GM12878 (cell line): ENCODE results near the gene KLHL2. TPM values are rescaled to one million over a fixed set of nuclear protein-coding genes. Genes with fewer than 3 reads are reported as not detected.

ENCODE experiments used
- ATAC-seq: fragments of 200-7000 bp; cut with Tn5 transposase; 3 replicates; pipeline ENCODE4 v1.9.1; 2020; ENCODE audit warnings: mild to moderate bottlenecking, moderate library complexity
- BruUV-seq: library from RNA; stranded (reverse); fragments of 400-500 nt; replicated peaks from 2 replicates; lab custom pipeline; 2021; lab: Mats Ljungman, UMichigan
- CTCF ChIA-PET: fragments of 300-600 bp; sonication (Branson Sonifier 250); formaldehyde crosslinking; extraction: SDS; loops from one replicate; lab custom pipeline; 2021; ENCODE audit warnings: inconsistent platforms; lab: Yijun Ruan, JAX
- POLR2A ChIA-PET: fragments of 350-600 bp; formaldehyde crosslinking; extraction: SDS; loops from one replicate; lab custom pipeline; 2021; ENCODE audit warnings: inconsistent platforms; lab: Charles Lee
- RAD21 ChIA-PET: fragments of 300-600 bp; sonication (Branson Sonifier 250); formaldehyde crosslinking; loops from one replicate; lab custom pipeline; 2023; ENCODE audit warnings: antibody characterized with exemption; ENCODE audit not compliant: unreplicated experiment; lab: Charles Lee
- SMC1A ChIA-PET: fragments of 300-600 bp; sonication (Branson Sonifier 250); formaldehyde crosslinking; loops from one replicate; lab custom pipeline; 2023; ENCODE audit not compliant: unreplicated experiment, uncharacterized antibody; lab: Charles Lee
- DNase-seq: peaks from one replicate; pipeline ENCODE4 v3.0.0-alpha.2; 2011; ENCODE audit warnings: low read depth, low spot score
- FAIRE-seq: peaks from 3 replicates; lab custom pipeline; 2011; peaks lifted over from hg19 to GRCh38; lab: Jason Lieb, UNC
- H2AFZ ChIP-seq: 2 replicates; pipeline ENCODE4 v1.6.0; 2011; ENCODE audit warnings: low read depth, low read length, control low read depth; ENCODE audit not compliant: control insufficient read depth
- H3K27ac ChIP-seq: 2 replicates; pipeline ENCODE4 v1.5.1; 2011; ENCODE audit warnings: control low read depth; ENCODE audit not compliant: control insufficient read depth, insufficient read depth
- H3K27me3 ChIP-seq, 2 experiments: replicated peaks in 1 of 2; 2 replicates each; pipeline versions ENCODE4 v1.6.0 to v1.6.1; 2011; ENCODE audit warnings: low read length in 1 of 2; ENCODE audit not compliant: control insufficient read depth in 2 of 2, insufficient read depth in 2 of 2
- H3K36me3 ChIP-seq, 2 experiments: 2 replicates each; pipeline ENCODE4 v1.5.1; 2011; ENCODE audit warnings: low read length in 1 of 2; ENCODE audit not compliant: control insufficient read depth in 2 of 2, insufficient read depth in 2 of 2
- H3K4me1 ChIP-seq: 2 replicates; pipeline ENCODE4 v1.6.1; 2011; ENCODE audit warnings: mild to moderate bottlenecking, low read length, moderate library complexity, mixed read lengths; ENCODE audit not compliant: control insufficient read depth, insufficient read depth
- H3K4me2 ChIP-seq: 2 replicates; pipeline ENCODE4 v1.6.0; 2011; ENCODE audit warnings: control low read depth; ENCODE audit not compliant: control insufficient read depth, insufficient read depth
- H3K4me3 ChIP-seq: fragments of 200-600 bp; sonication (generic); 2 replicates; pipeline ENCODE4 v1.5.1; 2016
- H3K79me2 ChIP-seq: 2 replicates; pipeline ENCODE4 v1.6.0; 2011; ENCODE audit warnings: low read length; ENCODE audit not compliant: control insufficient read depth, insufficient read depth
- H3K9ac ChIP-seq: 2 replicates; pipeline ENCODE4 v1.8.0; 2011; ENCODE audit warnings: low read length, control low read depth, mixed read lengths; ENCODE audit not compliant: control insufficient read depth, insufficient read depth
- H3K9me3 ChIP-seq: replicated peaks from 3 replicates; pipeline ENCODE4 v1.5.1; 2011; ENCODE audit warnings: mild to moderate bottlenecking, low read length; ENCODE audit not compliant: control insufficient read depth, insufficient read depth
- H4K20me1 ChIP-seq: 2 replicates; pipeline ENCODE4 v1.6.0; 2011; ENCODE audit not compliant: control insufficient read depth, insufficient read depth
- ATF3 ChIP-seq: IDR thresholded peaks from 2 replicates; pipeline ENCODE4 v1.6.1; 2011; ENCODE audit warnings: low read depth, mild to moderate bottlenecking, low read length, moderate library complexity, borderline replicate concordance; ENCODE audit errors: extremely low read depth
- BCL11A ChIP-seq: IDR thresholded peaks from 2 replicates; pipeline ENCODE4 v1.6.1; 2011; ENCODE audit warnings: low read depth, low read length
- EED ChIP-seq: sonication (generic); IDR thresholded peaks from 2 replicates; pipeline ENCODE4 v1.6.1; 2016; ENCODE audit warnings: antibody characterized with exemption, low read depth
- ESRRA ChIP-seq: IDR thresholded peaks from 2 replicates; pipeline ENCODE4 v1.6.1; 2012; ENCODE audit warnings: mild to moderate bottlenecking, low read length, improper control_type of control experiment
- HDAC6 ChIP-seq: fragments of 200-600 bp; sonication (generic); IDR thresholded peaks from one replicate; pipeline ENCODE4 v1.8.0; 2017; ENCODE audit warnings: antibody characterized with exemption; ENCODE audit not compliant: unreplicated experiment
- MYB ChIP-seq: fragments of 150-350 bp; IDR thresholded peaks from 2 replicates; pipeline ENCODE4 v1.6.1; 2014; ENCODE audit warnings: mild to moderate bottlenecking, low read depth, low read length, borderline replicate concordance
- MYC ChIP-seq: IDR thresholded peaks from 2 replicates; pipeline ENCODE4 v1.6.1; 2011; ENCODE audit warnings: mild to moderate bottlenecking, low read length, moderate library complexity, inconsistent platforms; ENCODE audit not compliant: insufficient read depth, insufficient replicate concordance, insufficient read length, severe bottlenecking
- NBN ChIP-seq: fragments of 450-650 bp; IDR thresholded peaks from 2 replicates; pipeline ENCODE4 v1.6.1; 2016
- POLR2AphosphoS2 ChIP-seq: IDR thresholded peaks from 2 replicates; pipeline ENCODE4 v1.6.1; 2011; ENCODE audit warnings: low read depth, mild to moderate bottlenecking, low read length, improper control_type of control experiment, moderate library complexity
- SREBF1 ChIP-seq: IDR thresholded peaks from 2 replicates; pipeline ENCODE4 v1.6.1; 2012; ENCODE audit warnings: mild to moderate bottlenecking, low read length
- SREBF2 ChIP-seq: IDR thresholded peaks from 2 replicates; pipeline ENCODE4 v1.6.1; 2012; ENCODE audit warnings: mild to moderate bottlenecking, low read length
- SUZ12 ChIP-seq: fragments of 200-600 bp; sonication (generic); IDR thresholded peaks from one replicate; pipeline ENCODE4 v1.6.1; 2018; ENCODE audit warnings: antibody characterized with exemption, mild to moderate bottlenecking; ENCODE audit not compliant: unreplicated experiment
- YY1 ChIP-seq: IDR thresholded peaks from 2 replicates; pipeline ENCODE4 v1.6.1; 2011; ENCODE audit warnings: low read depth, mild to moderate bottlenecking, low read length
- WGBS: methylation state at CpG from one replicate; pipeline ENCODE4 v1.1.6; 2016; ENCODE audit warnings: low lambda C conversion rate; ENCODE audit not compliant: insufficient replicate concordance, insufficient coverage; ENCODE audit errors: missing lambda C conversion rate; 5-methylcytosine and 5-hydroxymethylcytosine counted together
- in situ Hi-C: fragments of 300-500 bp; cut with MboI; formaldehyde crosslinking; loops from 9 replicates; pipeline ENCODE4 v1.14.3; 2018; ENCODE audit warnings: mixed read lengths
- intact Hi-C: fragments of 100-400 bp; cut with micrococcal nuclease; formaldehyde crosslinking; loops from one replicate; pipeline ENCODE4 v1.14.2; 2022; ENCODE audit not compliant: unreplicated experiment
- polyA plus RNA-seq, 11 experiments: library from polyadenylated mRNA; depleted of rRNA in 4 of 11; unstranded in 6 of 11; stranded (reverse) in 5 of 11; fragments of >200 nt; fragmentation: Nextera tagmentation in 4 of 11; fragmentation: Illumina TruSeq in 1 of 11; extraction: Ambion mirVana in 4 of 11; extraction: Trizol in 1 of 11; gene quantifications; 1 replicate in 1 of 11; 2 replicates in 10 of 11; pipeline versions ENCODE4 v1.2.1 to v1.2.3, GENCODE V29; 2011 to 2016; ENCODE audit warnings: inconsistent platforms in 2 of 11, missing spikeins in 2 of 11, low read depth in 1 of 11
- total RNA-seq, 4 experiments: library from RNA; depleted of rRNA in 3 of 4; stranded (reverse); fragments of >200 nt in 3 of 4; fragmentation: Illumina TruSeq in 1 of 4; extraction: Trizol in 1 of 4; gene quantifications; 2 replicates each; pipeline versions ENCODE4 v1.2.1 to v1.2.3, GENCODE V29; 2013 to 2021
- TF ChIP-seq, protein P1 (sequence below): fragments of 450-650 bp; IDR thresholded peaks from 2 replicates; pipeline ENCODE4 v1.6.1; 2018; ENCODE audit warnings: borderline replicate concordance, mild to moderate bottlenecking; ENCODE audit not compliant: partially characterized antibody

Gene KLHL2
- total and polyA plus RNA-seq, 10 of the 15 experiments (the other 5 are each of a cell fraction or from before 2014, with no cell fraction given), result 4.8 to 22.8 (median 12.9) TPM

DNA sequence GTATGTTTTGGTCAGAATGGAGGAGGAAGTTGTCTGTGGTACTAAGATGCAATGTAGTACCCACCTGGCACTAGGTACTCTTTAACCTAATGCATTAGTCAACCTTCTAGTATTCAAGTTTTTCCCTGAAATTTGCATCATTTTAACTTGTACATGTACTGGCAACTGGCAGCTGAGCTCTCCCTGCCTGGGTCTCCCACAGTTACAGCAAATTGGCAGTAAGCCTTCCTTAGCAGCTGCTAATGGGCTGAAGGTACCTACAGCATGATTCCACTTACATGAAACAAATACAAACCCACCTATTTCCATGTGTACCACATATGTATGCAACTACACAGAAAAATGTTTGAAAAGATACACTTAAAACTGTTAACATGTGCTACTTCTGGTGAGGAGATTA lies 8.1 kb upstream of the KLHL2 start:
- no TSS peak for BruUV-seq
- no peak for FAIRE-seq
- RAD21 ChIA-PET, result no interaction called here
- Histone ChIP-seq H3K79me2 (no peaks in the 10 kb centered on the region), H3K4me1 (no peaks in the 10 kb centered on the region), H2AFZ (no peak overlapping the region), H3K27ac (no peak overlapping the region), H3K27me3 (no peaks in the 10 kb centered on the region), H3K4me3 (no peak overlapping the region), H3K36me3 (no peaks in the 10 kb centered on the region), H3K4me2 (no peak overlapping the region), H4K20me1 (no peaks in the 10 kb centered on the region), H3K9me3 (no peaks in the 10 kb centered on the region), H3K9ac (no peak overlapping the region)
- CTCF ChIA-PET, result no interaction called here
- SMC1A ChIA-PET, result interaction anchor here (0.7 to 1.4 kb wide), 4 partner anchors 15 to 115 kb away, joined by 3 to 4 read pairs (median 3); partner anchors contain the start of gene TMEM192
- no peak for ATAC-seq
- POLR2A ChIA-PET, result no interaction called here
- no peak for DNase-seq
- TF ChIP-seq SREBF1 (no peak), NBN (no peak), HDAC6 (no peak)
- in situ Hi-C loops, result no loop called here
- intact Hi-C loops, result no loop called here

DNA sequence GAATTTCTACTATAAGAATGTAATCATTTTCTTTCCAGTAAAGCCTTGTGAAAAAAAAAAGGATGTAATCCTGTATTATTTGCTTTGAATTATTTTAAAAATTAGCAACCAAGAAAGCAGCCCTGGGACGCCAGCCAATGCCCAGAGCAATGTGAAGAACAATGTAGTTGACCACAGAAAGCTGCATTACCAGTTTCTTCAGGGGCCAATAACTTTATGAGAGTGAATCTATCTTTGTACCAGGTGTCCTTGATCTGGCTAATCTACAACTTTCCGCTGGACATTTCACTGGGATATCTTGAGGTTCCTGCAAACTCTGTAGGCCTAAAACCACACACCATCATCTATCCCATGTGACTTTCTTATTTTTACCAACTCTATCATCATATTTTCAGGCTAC lies 7.6 kb upstream of the KLHL2 start:
- Histone ChIP-seq H3K4me1 (no peaks in the 10 kb centered on the region), H3K79me2 (no peaks in the 10 kb centered on the region), H3K9me3 (no peaks in the 10 kb centered on the region), H3K4me2 (no peak overlapping the region)
- ChIA-PET CTCF (no interaction called here), RAD21 (no interaction called here)
- no peak for DNase-seq
- TF ChIP-seq SUZ12, result no peak
- no peak for TF ChIP-seq SREBF2
- no peak for TF ChIP-seq BCL11A
- no peak for TF ChIP-seq POLR2AphosphoS2
- no peak for TF ChIP-seq YY1
- TF ChIP-seq, protein P1, sequence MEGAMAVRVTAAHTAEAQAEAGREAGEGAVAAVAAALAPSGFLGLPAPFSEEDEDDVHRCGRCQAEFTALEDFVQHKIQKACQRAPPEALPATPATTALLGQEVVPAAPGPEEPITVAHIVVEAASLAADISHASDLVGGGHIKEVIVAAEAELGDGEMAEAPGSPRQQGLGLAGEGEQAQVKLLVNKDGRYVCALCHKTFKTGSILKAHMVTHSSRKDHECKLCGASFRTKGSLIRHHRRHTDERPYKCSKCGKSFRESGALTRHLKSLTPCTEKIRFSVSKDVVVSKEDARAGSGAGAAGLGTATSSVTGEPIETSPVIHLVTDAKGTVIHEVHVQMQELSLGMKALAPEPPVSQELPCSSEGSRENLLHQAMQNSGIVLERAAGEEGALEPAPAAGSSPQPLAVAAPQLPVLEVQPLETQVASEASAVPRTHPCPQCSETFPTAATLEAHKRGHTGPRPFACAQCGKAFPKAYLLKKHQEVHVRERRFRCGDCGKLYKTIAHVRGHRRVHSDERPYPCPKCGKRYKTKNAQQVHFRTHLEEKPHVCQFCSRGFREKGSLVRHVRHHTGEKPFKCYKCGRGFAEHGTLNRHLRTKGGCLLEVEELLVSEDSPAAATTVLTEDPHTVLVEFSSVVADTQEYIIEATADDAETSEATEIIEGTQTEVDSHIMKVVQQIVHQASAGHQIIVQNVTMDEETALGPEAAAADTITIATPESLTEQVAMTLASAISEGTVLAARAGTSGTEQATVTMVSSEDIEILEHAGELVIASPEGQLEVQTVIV, result no peak
- no peak for TF ChIP-seq EED
- TF ChIP-seq MYC, result no peak
- no peak for TF ChIP-seq ATF3
- no peak for TF ChIP-seq ESRRA
- TF ChIP-seq MYB, result no peak
- TF ChIP-seq, all 136 proteins: peak for 0
- POLR2A ChIA-PET, result no interaction called here
- no peak for ATAC-seq
- SMC1A ChIA-PET, result interaction anchor here (1.1 to 1.3 kb wide), 2 partner anchors 22 to 115 kb away, joined by 3 read pairs; no protein-coding TSS in a partner anchor
- H2AFZ ChIP-seq, result no peak overlapping the region
- H3K27ac ChIP-seq, result no peak overlapping the region
- no peaks in the 10 kb centered on the region for H4K20me1 ChIP-seq
- no peaks in the 10 kb centered on the region for H3K36me3 ChIP-seq
- H3K27me3 ChIP-seq, result no peaks in the 10 kb centered on the region
- WGBS, result 93% methylated on average over 2 of the region's 2 CpGs
- in situ Hi-C loops (no loop called here), intact Hi-C loops (no loop called here)
- H3K4me3 ChIP-seq, result no peak overlapping the region
- H3K9ac ChIP-seq, result no peak overlapping the region
- BruUV-seq, result no TSS peak
- FAIRE-seq, result no peak
